GM21526 (cell line): Measurements from ENCODE around the gene UACA.
A peak's percentile ranks its signal among the peaks of the same experiment; 100 is the strongest.
"Not testable (repeated sequence)": the region's sequence is repeated elsewhere in the genome, so short reads cannot be mapped to it uniquely, and the experiment has no call there.

Experiments used
- ATAC-seq: cut with Tn5 transposase; IDR thresholded peaks from one replicate; pipeline ENCODE4 v1.9.1; 2021; ENCODE audit warnings: moderate library complexity; ENCODE audit not compliant: unreplicated experiment, low FRiP score

The UACA gene

GRCh38 chr15:70669966-70670658 is 93.2 kb downstream of the UACA start:
- no peak for ATAC-seq

GRCh38 chr15:70669006-70669602 is 94.3 kb downstream of the UACA start:
- ATAC-seq, result peak; percentile 52

DNA sequence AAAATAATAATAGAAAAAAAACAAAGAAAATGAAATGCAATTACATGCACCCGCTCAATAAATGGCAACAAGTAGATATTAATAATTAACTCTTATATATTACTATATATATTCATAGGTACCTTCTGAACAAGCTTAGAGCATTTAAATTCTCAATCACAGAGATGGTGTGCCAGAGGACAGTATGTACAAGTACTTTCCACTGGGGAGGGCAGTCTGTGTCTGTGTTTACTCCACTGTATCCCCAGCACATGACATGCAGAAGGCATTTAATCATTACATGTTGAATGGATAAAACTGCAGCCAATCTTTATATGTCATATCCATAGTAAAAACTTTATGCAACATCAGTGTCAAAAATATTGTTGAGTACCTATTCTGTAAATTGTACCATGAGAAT is 97.8 kb downstream of the UACA start:
- no peak for ATAC-seq

- ATAC-seq, result no peak
These were observed 98.9 kb downstream of the UACA start for GRCh38 chr15:70664494-70664893.

GRCh38 chr15:70663069-70663468 is 100.3 kb downstream of the UACA start:
- ATAC-seq, result not testable (repeated sequence)

GRCh38 chr15:70659662-70660061 is 103.7 kb downstream of the UACA start:
- ATAC-seq, result no peak

GRCh38 chr15:70658641-70659040 is 104.7 kb downstream of the UACA start:
- ATAC-seq, result no peak

- ATAC-seq, result no peak
These were observed 109.9 kb downstream of the UACA start for GRCh38 chr15:70653426-70653825.

DNA sequence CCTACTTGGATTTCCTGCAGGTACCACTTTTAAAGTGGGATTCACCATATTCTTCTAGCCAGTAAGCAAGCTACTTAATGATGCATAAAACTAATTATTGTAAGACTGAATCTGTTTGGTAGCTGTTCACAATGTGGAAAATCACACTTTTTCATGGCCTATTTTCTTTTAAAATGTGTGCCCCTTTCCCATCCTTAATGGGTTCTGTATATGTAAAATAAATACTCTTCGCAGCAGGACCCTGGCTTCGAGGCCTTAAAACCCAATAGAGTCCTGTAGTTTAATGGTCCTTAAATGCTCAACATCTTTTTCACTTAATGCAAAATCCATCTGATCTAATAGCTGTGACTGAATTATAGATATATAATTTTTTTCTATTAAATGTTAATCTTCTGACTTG is 111.0 kb downstream of the UACA start:
- ATAC-seq, result no peak

DNA sequence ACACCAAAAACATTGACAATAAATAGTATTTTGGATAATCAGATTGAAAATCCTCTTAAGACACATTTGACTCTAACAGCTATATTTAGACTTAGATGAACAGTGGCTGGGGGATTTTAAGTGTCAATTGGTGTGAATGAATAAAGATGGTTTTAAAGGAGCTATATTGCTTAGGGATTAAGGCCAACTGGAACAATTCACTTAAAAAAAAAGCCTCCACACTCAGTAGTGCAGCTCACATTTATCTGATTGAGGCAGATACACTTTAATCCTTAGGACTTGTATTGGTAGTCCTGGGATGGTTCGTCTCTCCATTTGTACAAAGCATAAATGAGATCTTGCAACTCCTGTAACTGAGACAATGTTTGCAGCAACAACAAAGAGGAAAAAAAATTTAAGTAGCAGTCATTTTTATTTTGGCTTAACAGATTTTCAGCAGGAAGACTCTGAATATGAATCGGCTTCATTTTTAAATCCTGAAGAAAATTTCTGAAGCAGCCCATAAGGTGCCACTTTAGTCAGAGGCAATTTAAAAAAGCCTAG is 112.0 kb downstream of the UACA start:
- ATAC-seq, result no peak

GRCh38 chr15:70650567-70651302 is 112.6 kb downstream of the UACA start:
- ATAC-seq, result no peak

GRCh38 chr15:70647396-70647795 is 116.0 kb downstream of the UACA start:
- no peak for ATAC-seq

- no peak for ATAC-seq
These were observed 117.2 kb downstream of the UACA start for GRCh38 chr15:70646169-70646568.

DNA sequence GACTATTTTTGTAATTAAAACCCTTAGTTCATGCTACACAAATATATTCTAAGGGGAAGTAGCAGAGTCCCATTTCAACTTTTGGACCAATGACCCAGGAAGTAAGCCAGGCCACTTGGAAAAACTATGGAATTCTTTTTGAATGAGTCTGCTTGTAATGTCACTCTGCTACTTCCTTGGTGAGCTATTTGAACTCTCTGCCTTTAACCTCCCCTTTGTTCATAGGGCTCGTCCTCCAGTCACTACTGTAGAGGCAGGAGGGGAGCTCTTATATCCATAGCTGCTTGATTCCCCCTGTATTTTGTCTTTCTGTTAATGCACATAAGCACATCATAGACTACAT is 119.6 kb downstream of the UACA start:
- no peak for ATAC-seq

DNA sequence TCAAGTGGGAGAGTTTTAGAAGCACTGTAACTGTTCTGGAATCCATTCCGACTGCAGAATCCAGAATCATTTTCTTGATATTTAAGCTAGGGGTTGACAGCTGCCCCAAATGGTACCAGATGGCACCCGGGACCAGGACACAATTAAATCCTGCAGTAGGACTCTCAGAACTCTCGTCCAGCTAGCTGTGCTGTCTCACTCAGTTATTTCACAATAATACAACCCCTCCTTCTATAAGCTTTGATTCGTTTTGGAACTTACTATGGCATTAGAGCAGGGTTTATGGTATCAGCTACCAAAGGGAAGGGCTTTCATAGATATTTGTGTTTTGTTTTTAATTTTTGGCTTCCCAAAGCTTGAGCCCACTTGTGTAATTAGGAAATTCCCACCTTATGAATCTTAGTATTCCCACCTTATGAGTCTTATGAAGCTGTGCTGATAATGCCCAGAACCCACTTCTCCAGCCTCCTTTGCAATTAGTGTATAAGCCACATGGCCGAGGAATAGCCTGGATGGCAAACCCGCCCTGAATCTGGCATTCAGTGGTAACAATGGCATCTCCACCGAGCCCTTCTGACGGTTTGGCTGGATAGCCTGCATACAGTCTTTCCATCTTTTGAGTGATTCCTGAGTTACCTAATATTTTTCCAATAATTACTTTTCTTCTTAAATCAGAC is 120.1 kb downstream of the UACA start:
- no peak for ATAC-seq

DNA sequence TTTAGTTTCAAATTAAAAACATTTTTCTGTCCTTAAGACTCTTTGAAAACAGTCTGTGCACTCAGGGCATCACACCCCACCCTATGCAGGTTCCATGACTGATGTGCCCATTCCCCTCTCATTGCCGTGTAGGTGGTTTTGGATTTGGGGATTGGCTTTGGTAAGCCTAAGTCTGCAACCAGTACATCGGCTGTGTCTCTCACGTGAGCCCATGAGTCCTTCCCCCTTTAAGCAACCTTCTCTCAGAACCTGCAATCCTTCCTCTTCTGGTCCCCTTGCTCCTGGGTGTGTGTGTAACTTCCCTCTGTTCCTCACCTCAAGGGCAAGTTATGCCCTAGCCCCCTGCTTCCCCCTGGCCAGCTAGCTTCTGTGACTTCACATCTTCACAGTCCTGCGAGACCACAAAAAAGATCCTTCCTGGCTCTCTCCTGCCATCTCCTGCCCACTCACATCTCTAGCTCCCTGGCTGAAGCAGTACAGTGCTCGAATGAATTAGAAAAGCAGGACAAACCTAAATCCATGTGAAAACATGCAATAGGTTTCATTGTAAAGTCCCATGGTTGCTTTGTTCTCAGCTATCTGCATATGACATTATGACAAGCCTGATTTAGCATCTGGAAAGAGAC is 126.7 kb downstream of the UACA start:
- ATAC-seq, result no peak

DNA sequence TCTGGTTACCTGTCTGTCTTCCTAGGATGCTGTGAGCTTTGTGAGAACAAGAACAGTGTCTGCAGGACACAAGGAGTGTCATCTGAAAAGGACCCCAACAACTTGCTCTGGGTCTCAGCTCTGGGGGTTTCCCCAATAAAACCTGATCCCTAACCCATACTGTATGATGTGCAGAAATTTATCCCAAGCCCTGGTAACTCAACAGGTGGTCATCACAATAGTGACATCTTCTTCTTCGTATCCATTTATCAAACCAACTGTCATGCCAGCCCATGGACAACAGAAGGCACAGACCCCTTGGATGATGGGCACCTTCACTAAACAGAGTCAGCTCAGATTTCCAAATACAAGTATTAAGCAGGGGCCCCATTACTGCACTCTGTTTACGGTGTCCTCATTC is 127.5 kb downstream of the UACA start:
- no peak for ATAC-seq

DNA sequence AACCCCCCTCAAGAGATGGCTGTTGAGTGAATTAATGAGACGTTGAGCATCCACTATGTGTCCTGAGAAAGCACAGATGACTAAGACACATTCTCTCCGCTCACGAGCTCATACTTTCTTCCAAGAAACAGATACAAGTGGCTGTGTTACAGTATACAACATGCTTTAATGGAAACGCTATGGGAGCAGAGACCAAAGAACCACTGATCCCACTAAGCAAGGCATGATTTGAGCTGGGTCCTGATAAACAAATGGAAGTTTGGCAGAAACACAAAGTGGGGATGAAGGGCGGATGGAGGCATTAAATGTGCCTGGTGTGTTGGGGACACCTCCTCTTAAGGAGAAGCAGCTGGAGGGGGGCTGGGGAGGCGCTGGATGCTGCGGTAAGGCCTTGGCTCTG is 129.4 kb downstream of the UACA start:
- no peak for ATAC-seq

- ATAC-seq, result no peak
These were observed 130.1 kb downstream of the UACA start for GRCh38 chr15:70633103-70633831.

DNA sequence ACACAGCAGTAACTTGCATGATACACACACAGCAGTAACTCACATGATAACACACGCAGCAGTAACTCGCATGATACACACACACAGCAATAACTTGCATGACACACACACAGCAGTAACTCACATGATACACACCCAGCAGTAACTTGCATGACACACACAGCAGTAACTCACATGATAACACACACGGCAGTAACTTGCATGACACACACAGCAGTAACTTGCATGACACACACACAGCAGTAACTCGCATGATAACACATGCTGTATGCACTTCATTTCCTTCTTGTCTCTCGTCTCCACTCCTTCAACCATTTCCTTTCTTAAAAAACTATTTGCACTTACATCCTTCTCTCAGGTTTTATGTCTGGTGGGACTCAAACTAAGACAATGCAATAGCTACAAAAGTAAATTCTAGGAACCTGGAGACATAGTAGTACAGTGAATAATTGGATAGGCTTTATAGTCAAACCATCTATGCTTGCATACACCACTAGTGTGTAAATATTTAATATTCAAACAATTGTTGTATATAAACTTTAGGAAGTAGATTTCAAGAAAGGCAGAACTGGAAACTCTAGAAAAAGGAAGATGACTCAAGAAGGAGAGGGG is 130.8 kb downstream of the UACA start:
- ATAC-seq, result no peak
